ENCODE results near the gene KLHDC1.
"Not testable (repeated sequence)": the region's sequence is repeated elsewhere in the genome, so short reads cannot be mapped to it uniquely, and the experiment has no call there.

The KLHDC1 gene

DNA sequence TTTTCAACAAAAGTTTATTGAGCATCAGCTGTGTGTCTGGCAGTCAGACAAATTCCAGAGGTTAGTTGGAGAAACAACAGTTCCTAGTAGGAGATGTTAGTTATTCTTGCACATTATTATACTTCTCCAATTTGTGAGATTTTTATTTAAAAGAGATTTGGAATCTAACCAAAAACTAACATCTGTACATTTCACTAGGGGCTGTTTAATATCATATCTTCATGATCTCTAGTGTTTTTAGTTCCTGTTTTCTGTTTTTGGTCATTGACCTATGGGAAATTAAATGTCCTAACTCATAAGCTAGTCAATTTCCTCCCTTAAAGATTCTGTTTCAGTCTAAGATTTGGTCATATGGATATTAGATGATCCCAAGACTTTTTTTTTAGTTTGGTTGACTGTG, 40.9 kb downstream of the KLHDC1 start:
- Histone ChIP-seq H3K9me2 (replicated peaks; ENCODE audit: insufficient read depth, low read length) (no peaks in the 10 kb centered on the region), H3K4me3 (ENCODE audit: insufficient read depth, low read length, poor library complexity, severe bottlenecking) (no peak overlapping the region), H3K79me2 (ENCODE audit: insufficient read depth, low read length) (no peaks in the 10 kb centered on the region)

DNA sequence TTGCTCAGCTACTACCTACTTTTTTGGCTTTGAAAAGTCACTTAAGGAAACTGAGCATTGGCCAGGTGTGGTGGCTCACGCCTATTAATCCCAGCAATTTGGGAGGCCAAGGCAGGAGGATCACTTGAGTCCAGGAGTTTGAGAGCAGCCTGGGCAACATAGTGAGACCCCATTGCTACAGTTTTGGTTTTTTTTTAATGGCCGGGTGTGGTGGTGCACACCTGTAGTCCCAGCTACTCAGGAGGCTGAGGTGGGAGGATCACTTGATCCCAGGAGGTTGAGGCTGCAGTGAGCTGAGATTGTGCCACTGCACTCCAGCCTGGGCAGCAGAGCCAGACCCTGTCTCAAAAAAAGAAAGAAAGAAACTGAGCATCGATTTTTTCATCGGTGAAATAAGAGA, 42.7 kb downstream of the KLHDC1 start:
- not testable (repeated sequence) for H3K36me3 ChIP-seq (ENCODE audit: low read length); H3K4me2 ChIP-seq (ENCODE audit: low read depth, low read length, poor library complexity, severe bottlenecking); H4K20me1 ChIP-seq (ENCODE audit: low read depth, low read length); H3F3A ChIP-seq (ENCODE audit: insufficient read depth); H3K79me2 ChIP-seq (ENCODE audit: insufficient read depth, low read length); H3K9ac ChIP-seq (ENCODE audit: low read length); H3K27me3 ChIP-seq (ENCODE audit: low read length); H3K4me3 ChIP-seq (ENCODE audit: insufficient read depth, low read length, poor library complexity, severe bottlenecking); H3K9me2 ChIP-seq (replicated peaks; ENCODE audit: insufficient read depth, low read length); H3K9me3 ChIP-seq (ENCODE audit: insufficient read depth, low read length); H3K27ac ChIP-seq (ENCODE audit: low read depth, low read length); H2AFZ ChIP-seq (ENCODE audit: low read depth, low read length, severe bottlenecking)

More for the DNA sequence above, 40.9 kb downstream of the KLHDC1 start:
- TF ChIP-seq EZH2phosphoT487 (conservative IDR thresholded peaks at IDR 0.05; ENCODE audit: low read length), result no peak
- TF ChIP-seq, protein P1, sequence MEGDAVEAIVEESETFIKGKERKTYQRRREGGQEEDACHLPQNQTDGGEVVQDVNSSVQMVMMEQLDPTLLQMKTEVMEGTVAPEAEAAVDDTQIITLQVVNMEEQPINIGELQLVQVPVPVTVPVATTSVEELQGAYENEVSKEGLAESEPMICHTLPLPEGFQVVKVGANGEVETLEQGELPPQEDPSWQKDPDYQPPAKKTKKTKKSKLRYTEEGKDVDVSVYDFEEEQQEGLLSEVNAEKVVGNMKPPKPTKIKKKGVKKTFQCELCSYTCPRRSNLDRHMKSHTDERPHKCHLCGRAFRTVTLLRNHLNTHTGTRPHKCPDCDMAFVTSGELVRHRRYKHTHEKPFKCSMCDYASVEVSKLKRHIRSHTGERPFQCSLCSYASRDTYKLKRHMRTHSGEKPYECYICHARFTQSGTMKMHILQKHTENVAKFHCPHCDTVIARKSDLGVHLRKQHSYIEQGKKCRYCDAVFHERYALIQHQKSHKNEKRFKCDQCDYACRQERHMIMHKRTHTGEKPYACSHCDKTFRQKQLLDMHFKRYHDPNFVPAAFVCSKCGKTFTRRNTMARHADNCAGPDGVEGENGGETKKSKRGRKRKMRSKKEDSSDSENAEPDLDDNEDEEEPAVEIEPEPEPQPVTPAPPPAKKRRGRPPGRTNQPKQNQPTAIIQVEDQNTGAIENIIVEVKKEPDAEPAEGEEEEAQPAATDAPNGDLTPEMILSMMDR (IDR thresholded peaks at IDR 0.05; ENCODE audit: insufficient read depth, low read length, poor library complexity, severe bottlenecking), result no peak
- Histone ChIP-seq H4K20me1 (ENCODE audit: low read depth, low read length) (no peaks in the 10 kb centered on the region), H3K4me2 (ENCODE audit: low read depth, low read length, poor library complexity, severe bottlenecking) (no peak overlapping the region), H3K36me3 (ENCODE audit: low read length) (no peaks in the 10 kb centered on the region), H3F3A (ENCODE audit: insufficient read depth) (no peaks in the 10 kb centered on the region), H3K9ac (ENCODE audit: low read length) (no peak overlapping the region), H3K27ac (ENCODE audit: low read depth, low read length) (no peak overlapping the region), H2AFZ (ENCODE audit: low read depth, low read length, severe bottlenecking) (no peak overlapping the region), H3K27me3 (ENCODE audit: low read length) (no peaks in the 10 kb centered on the region), H3K9me3 (ENCODE audit: insufficient read depth, low read length) (no peaks in the 10 kb centered on the region)

DNA sequence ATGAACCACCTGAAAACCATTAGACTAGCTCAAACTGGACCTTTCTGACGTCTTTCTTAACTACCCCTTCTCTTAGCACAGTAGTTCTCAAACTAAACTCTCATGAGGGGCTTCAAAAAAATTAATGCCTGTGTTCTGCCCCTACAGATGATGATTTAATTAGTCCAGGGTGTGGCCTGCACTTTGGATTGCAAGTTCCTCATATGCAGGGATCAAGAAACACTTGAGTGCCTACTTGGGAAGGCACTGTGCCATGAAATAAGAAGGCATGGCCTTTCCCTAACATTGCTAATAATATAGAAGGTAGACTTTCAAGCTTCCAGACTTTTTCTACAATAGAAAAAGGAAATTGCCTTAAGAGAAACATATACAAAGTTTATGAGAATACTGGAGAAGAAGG, 52.3 kb downstream of the KLHDC1 start:
- H4K20me1 ChIP-seq (ENCODE audit: low read depth, low read length), result no peaks in the 10 kb centered on the region
- no peaks in the 10 kb centered on the region for H3K27me3 ChIP-seq (ENCODE audit: low read length)
- no peak overlapping the region for H2AFZ ChIP-seq (ENCODE audit: low read depth, low read length, severe bottlenecking)
- no peaks in the 10 kb centered on the region for H3F3A ChIP-seq (ENCODE audit: insufficient read depth)
- H3K9me3 ChIP-seq (ENCODE audit: insufficient read depth, low read length), result no peaks in the 10 kb centered on the region
- H3K79me2 ChIP-seq (ENCODE audit: insufficient read depth, low read length), result no peaks in the 10 kb centered on the region
- H3K36me3 ChIP-seq (ENCODE audit: low read length), result no peaks in the 10 kb centered on the region
- H3K4me2 ChIP-seq (ENCODE audit: low read depth, low read length, poor library complexity, severe bottlenecking), result no peak overlapping the region
- H3K4me3 ChIP-seq (ENCODE audit: insufficient read depth, low read length, poor library complexity, severe bottlenecking), result no peak overlapping the region
- TF ChIP-seq, protein P1 (IDR thresholded peaks at IDR 0.05; ENCODE audit: insufficient read depth, low read length, poor library complexity, severe bottlenecking), result no peak
- TF ChIP-seq EZH2phosphoT487 (conservative IDR thresholded peaks at IDR 0.05; ENCODE audit: low read length), result no peak
- H3K9ac ChIP-seq (ENCODE audit: low read length), result no peak overlapping the region
- H3K9me2 ChIP-seq (replicated peaks; ENCODE audit: insufficient read depth, low read length), result no peaks in the 10 kb centered on the region
- H3K27ac ChIP-seq (ENCODE audit: low read depth, low read length), result no peak overlapping the region

DNA sequence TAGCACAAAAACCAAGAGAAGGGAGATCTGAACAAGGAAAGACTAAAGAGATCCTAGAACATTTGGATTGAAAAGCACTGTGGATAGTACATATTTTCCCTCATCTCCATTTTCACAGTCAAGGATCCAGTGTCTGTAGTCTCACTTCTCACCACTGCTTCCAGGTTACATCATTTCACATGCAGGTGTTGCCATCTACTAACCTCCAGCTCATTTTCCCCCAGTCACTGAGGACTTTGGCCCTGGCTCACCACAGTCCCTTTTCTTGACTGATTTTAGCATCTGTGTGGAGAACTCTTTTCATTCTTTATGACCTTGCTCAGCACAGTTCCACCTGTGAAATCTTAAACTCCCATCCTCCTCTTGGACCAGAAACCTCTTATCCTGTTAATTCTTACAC, 53.6 kb downstream of the KLHDC1 start:
- H2AFZ ChIP-seq (ENCODE audit: low read depth, low read length, severe bottlenecking); H3K9me2 ChIP-seq (replicated peaks; ENCODE audit: insufficient read depth, low read length); H3F3A ChIP-seq (ENCODE audit: insufficient read depth); H3K79me2 ChIP-seq (ENCODE audit: insufficient read depth, low read length); H3K27ac ChIP-seq (ENCODE audit: low read depth, low read length); H3K27me3 ChIP-seq (ENCODE audit: low read length); H3K9ac ChIP-seq (ENCODE audit: low read length); H3K36me3 ChIP-seq (ENCODE audit: low read length); H3K4me2 ChIP-seq (ENCODE audit: low read depth, low read length, poor library complexity, severe bottlenecking); H3K4me3 ChIP-seq (ENCODE audit: insufficient read depth, low read length, poor library complexity, severe bottlenecking); H4K20me1 ChIP-seq (ENCODE audit: low read depth, low read length); H3K9me3 ChIP-seq (ENCODE audit: insufficient read depth, low read length): not testable (repeated sequence)
